NCI-H1092 treated with DMSO at 0.1 percent for 48 hours (cell line): ENCODE measurements around the gene NEUROG2.
"Not testable (repeated sequence)": the region's sequence is repeated elsewhere in the genome, so short reads cannot be mapped to it uniquely, and the experiment has no call there.

Experiments used
- DNase-seq: peaks from one replicate; lab custom pipeline; 2025; lab: John Stamatoyannopoulos, UW

NEUROG2 gene

DNA sequence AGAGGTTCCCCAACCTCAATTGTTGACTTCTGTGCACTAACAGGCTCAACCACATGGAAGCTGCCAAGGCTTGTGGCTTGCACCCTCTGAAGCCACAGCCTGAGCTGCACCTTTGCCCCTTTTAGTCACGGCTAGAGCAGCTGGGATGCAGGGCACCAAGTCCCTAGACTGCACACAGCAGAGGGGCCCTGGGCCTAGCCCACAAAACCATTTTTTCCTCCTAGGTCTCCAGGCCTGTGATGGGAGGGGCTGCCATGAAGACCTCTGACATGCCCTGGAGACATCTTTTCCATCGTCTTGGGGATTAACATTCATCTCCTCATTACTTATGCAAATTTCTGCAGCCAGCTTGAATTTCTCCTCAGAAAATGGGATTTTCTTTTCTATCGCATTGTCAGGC, 25.2 kb downstream of the NEUROG2 start:
- not testable (repeated sequence) for DNase-seq

DNA sequence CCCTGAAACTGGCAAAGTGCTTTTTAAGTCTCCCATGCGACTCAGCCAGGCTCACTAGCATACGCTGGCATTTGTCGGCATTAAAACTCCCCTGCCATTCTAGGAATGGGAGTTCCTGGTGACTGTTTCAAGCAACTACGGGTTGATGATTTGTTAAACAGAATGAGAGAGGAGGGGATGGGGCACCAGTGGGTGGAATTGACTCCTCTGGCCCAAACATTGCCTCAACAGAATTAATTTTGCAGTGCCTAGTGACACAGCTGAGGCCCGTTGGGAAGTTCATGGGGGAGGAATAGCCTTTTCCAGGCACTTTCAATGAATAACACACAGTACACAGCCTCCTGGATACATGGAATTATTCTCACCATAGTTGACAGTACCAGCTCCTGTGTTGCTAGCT, 30.1 kb downstream of the NEUROG2 start:
- no peak for DNase-seq

DNA sequence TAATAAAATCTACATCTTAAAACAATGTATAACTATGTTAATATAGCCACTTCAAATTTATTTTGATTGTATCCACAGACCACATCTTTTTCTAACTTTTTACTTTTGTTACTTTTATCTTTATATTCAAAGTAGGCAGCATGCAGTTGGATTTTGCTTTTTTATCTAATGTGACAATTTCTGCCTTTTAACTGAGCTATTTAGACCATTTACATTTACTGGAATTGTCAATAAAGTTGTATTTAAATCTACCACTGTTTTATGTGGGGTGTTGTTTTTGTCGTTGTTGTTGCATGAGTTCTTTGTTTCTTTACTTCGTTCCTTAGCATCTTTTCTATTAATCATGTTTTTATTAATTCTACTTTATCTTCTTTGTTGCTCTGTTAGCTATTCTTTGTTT, 42.0 kb downstream of the NEUROG2 start:
- no peak for DNase-seq

DNA sequence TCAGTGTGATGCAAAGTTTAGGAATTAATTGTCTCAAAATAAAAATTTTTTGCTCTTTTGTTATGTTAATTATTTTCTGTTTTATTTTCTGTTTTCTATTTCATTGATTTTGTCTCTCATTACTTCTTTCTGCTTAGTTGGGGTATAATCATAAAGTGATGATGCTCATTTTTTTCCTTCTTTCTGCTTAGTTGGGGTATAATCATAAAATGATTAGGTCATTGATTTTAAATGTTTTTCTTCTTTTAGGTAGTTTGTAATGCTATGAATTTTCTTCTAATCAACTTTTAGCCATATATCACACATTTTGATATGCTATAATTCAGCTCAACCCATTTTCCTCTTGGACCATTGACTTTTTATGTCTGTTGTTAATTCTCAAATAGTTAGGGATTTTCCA, 43.7 kb downstream of the NEUROG2 start:
- no peak for DNase-seq
